Hindlimb muscle (tissue), 1 donor: ENCODE data around the gene LRFN2. TPM values are rescaled to one million over a fixed set of nuclear protein-coding genes. Genes with fewer than 3 reads are reported as not detected.

ENCODE experiments used
- DNase-seq: peaks from one replicate; pipeline ENCODE4 v3.0.0-alpha.2; 2013
- polyA plus RNA-seq: library from polyadenylated mRNA; unstranded; fragments of 120-200 nt; gene quantifications from one replicate; pipeline ENCODE4 v1.2.1, GENCODE V29; 2013; ENCODE audit not compliant: insufficient read length

The LRFN2 gene
- polyA plus RNA-seq, 1 donor: 0.08 TPM

DNA sequence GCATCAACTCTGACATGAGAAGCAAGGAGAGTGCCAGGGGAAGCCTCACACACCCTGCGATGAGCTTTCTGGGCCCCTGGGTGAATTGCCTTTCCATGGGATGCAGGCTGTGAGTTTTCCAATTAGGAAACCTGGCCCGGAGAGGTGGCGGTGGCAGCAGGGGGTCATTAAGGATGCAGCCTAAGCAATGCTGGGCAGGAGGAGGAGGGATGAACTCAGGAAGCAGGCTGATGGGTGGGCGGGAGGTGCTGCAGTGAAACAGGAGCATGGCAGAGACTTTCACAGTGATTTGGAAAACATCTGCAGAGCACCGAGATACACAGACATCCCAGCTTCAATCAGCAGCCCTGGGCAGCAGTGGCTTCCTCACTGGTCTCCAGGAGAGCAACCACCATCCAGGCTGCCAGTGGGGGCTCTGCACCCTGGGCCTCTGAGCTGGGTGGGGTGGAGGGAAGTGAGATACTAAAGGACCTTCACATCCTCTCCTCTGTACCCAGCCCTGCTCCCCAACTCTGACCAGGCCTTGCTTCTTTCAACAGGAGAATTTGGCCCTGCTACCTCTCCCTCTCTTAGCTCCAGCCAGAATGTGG lies 44.9 kb downstream of the LRFN2 start:
- no peak for DNase-seq

DNA sequence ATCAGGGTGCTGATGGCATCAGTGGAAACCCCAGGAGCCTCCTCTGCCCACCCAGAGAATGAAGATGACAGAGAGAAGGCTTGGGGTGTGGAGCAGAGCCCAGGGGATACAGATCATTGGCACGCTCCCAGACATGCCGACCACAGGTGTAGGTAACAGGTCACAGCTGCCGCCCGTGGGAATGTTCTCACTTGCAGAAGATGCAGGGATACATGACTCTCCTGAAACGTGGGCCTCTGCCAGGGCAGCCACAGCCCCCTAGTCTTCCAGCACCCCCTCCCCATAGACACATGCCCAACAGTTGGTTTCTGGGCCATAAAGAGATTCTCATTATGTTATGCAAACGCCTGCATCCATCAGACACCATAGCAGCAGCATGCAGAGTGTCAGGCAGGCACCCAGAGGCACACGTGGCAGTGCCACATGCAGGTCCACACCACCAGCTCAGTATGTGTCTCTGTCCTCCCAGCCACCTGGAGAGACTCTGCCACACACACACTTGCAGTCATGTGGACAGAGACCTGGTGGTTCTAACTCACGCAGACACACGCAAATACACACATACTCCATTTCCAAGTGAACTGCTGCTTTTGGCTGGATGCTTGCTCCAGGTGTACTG lies 45.5 kb downstream of the LRFN2 start:
- DNase-seq: no peak

DNA sequence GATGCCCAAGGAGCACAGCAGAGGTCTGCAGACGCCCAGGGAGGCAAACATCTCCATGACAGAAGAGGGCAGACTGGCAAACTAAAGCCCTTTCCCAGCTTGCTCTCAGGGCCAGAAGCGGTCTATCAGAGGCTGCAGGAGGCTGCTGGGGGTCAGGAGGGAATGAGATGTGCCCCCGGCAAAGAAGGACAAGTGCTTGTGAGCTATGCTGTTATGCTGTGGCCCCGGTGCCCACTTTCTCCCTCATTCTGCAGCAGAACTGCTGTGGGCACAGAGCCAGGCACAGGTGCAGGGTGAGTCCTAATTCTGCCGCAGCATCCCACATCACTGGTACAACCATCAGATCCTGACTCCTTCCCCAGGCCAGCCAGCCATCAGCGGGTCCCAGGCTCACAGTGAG lies 46.4 kb downstream of the LRFN2 start:
- DNase-seq: no peak

DNA sequence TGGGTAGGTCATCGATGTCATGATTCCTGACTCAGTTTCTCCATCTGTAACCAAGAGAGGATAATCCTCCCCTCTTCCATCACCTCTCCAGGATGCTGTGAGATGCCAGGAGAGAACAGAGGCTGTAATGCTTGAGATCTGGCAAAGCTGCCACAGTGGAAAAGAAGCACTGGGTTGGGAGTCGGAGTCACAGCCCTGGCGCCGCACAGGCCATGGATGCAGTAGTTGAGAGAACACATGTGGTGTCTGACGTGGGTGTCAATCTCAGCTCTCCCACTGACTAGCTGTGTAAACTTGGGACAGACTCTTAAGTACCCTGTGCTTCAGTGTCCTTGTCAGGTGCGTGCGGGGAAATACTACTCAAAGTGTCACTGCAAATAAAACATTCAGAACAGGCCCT lies 47.3 kb downstream of the LRFN2 start:
- DNase-seq: no peak

DNA sequence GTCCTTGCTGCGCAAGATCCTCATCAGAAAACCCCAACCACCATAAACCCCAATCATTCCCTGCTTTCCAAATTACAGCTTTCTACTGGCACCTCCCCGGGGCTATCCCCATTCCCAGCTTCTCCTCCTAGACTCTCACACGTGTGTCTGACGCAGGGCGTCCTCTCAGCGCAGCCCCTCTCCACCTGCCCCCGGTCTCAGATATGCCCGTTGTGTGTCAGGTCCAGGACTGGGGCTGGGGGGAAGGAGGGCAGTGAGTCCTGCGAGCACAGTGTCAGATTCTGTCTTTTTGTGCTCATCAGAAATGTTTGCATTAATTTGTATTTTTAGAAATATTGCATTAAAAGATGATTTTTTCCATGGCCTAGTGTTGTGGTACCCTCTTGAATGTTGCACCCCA lies 48.6 kb downstream of the LRFN2 start:
- no peak for DNase-seq

DNA sequence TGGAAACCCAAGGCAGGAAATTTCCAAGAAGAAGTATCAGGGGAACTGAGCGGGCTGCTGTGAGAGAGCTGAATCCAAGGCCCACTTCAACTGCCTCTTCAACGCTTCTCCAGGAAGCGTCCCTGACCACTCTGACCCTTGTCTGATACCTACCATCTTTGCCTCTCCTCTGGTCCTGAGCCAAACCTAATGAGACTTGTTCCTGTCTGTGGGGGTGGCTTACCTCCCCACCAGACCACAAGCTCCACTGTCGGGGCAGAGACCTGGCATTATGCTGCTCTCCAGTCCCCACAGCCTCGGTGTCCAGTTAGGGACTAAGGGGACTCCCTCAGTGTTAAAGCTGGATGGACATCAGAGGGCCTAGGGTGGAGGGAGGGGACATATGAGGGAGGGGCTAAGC lies 49.7 kb downstream of the LRFN2 start:
- no peak for DNase-seq

DNA sequence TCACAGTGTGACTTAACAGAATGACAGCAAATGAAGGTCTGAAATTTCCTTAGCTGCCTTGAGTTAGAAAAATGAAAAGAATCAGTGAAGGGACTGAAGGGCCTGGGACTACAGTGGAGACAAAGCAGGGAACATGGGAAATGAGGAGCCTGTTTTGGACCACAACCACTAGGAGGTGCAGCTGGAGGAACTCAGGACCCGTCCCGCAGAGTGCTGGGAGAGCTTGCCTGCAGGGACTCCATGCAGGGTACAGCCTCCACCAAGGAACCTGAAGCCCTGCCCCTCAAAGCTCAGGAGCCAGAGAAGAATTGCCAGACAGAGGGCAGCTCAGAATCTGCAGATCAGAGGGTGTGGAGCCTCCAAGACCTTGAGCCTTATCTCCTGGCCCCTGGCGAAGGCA lies 50.7 kb downstream of the LRFN2 start:
- DNase-seq: no peak

DNA sequence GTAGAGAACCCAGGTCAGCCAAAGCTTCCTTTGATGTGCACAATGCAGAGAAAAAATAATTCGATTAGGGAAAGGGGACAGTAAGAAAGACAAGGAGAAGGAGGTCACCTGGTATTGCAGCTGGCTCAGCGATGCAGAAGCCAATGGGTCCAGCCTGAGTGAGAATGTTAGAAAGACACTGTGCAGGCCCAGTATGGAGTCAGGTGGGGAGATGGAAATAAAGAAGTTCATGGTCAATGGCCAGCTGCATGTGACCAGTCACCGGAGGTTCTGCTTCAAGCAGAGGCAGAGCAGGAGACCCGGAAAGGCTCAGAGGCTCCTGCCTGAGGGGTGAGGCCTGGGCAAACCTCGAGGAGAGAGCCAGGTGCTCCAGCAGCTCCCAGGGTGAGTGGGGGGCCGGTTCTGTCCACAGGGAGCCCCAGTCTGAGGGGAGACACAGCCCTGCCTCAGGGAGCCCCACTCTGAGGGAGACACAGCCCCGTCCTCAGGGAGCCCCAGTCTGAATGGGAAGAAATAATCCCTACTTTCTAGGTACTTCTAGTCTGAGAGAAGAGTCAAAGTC lies 51.3 kb downstream of the LRFN2 start:
- DNase-seq: no peak

DNA sequence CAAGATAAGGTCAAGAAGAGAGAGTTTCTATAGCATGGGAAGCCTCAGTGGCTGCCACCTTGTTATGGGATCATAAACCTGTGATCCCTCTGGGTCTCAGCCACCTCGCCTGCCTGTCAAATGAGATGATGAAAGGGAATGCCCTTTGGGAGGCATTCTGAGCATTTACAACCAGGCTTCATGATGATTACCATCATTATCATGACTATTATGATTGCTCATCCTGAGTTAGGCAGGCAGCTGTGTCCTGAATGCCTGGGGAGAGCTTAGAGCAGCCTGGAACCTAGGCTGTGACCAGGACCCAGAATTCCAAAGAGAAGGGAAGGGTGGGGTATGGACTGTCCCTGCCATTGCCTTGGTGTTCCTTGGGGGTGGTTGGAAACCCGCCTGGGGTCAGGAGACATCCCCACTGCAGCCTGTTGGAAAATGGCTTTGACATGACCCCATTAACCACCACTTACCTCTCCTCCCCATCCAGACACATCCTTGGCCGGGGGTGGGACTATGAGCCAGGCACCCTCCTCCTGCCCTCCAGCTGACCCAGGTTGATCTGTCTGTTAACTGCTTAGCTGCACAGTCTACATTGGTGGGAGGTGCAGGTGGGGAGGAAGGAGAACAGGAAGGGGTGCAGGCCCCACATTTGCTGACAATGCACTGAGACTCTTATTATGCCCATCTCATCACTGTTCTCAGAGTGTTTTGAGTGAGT lies 51.9 kb downstream of the LRFN2 start:
- no peak for DNase-seq

DNA sequence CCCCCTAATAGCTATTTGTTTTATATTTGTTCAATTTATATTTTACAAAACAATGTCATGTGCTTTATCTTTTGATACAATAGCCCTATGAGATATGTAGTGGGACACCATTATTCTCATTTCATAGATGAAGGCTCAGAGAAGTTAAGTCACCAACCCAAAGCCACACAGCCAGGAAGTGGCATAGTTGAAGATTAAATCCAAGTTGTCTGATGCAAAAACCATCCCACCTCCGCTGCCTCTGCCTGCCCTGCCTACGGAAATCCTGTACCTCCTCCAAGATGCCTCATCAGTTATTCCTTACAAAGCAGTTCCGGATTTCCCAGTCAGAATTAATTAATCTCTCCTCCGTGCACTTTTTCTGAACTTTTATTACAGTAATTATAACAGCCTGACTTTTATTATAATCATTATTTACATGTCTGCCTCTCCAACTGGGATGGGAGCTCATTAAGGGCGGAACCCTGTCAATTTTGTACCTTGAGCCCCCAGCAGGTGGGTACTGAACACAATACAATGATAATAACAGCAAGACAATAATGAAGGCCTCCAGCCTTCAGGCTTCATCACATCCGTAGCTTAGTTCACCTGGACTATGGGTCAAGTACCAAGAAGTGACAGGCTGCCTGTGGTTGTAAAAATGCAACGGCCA lies 54.7 kb downstream of the LRFN2 start:
- no peak for DNase-seq

DNA sequence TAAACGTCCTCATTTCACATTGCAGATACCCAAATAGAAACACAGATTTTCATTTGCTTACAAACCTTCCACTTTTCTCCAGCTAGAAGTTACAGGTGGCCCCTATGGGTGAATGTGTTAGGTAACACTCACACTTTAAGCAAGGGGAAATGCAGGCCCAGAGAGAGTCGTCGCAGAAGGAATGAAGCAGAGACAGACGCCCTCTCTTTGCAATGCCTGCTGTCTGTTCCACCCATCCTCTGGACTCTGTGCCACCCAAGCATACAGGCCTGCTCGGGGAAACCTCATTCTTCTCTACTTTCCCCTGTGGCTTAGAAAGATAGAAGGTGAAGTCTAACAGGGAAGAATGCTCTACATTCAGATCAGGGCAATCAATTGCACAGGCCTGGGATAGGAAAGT lies 57.2 kb downstream of the LRFN2 start:
- no peak for DNase-seq

DNA sequence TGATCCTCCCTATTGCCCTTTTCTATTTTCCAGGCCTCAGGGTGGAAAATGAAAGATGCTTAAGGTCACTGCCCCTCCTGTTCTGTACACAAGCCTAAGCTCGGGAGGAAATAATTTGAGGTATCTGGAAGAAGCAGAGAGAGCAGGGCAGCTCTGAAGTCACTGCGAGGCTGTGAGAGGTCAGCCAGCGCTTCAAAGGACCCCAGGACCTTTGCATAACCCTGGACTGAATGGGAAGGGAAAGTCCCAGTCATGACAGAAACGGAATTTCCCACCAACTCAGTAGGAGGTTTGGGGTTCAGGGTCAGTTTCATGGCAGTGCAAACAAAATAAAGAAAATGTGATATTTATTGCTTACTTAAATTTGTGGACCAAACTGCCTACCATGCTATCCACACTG lies 58.1 kb downstream of the LRFN2 start:
- no peak for DNase-seq

DNA sequence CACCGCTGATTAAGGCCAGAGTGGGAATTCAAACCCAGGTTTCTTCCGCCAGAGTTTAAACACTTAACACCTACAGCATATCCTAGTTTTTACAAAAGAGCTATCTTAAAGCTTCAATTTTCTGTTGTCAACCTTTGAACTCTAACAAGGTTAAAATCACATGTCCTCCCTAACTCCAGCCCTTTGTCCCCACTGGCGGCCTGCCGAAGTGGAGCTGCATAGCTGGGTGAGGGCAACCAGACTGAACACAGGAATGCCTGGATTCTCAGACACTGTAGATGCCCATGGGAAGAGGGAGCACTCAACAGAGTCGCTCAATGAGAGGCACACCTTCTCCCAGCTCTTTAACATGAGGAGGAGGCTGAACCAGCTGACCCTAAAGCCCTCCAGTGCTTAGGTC lies 59.1 kb downstream of the LRFN2 start:
- no peak for DNase-seq

DNA sequence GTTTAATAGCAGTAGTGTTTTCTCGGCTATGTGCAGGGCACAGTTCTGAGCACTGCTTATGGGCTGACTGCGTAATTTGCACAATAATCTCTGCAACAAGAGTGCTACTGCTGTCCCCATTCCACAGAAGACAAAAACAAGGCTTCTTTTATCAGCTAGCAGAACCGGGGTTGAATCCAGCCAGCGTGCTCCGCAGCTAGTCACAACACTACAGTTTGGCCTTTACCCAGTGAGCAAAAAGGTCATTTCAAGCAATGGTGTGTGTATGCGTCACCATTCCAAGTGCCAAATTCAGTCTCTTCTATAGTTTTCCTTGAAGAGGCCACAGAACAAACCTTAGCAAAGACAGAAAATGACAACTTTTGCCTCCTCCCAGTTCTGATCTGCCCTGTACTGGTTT lies 61.1 kb downstream of the LRFN2 start:
- no peak for DNase-seq

DNA sequence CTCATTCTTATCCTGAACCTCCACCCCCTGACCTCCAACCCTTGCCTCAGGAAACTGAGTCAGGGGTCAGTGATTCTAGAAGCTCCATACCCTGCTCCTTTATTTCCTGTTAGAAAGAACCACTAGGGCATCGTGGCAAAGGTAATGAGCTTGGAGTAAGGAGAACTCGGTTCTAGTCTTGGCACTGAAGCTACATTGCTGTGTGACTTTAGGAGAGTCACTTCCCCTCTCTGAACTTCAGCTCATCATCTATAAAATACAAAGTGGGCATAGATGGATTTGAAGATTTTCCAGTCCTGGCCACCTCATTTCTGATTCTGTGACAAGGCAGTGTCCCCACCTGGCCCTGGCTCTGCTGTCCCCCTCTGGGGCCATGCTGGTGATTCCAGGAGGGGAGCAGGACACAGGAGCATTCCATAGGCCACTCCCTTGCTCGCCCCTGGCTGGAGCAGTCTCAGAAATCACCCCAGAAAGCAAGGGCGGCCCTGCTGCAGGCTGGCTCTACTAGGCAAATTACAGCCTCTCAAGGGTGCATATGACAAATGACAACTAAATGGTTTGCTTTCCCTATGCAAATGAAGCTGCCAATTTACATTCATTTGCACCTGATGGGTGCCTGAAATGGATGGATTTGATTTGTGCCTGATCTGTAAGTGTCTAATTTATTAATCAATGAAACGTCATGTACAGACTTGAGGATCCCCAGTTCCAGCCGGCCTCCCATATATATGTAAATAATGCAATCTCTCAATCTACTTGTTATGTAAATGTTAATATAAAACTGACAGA lies 62.2 kb downstream of the LRFN2 start:
- DNase-seq: no peak

DNA sequence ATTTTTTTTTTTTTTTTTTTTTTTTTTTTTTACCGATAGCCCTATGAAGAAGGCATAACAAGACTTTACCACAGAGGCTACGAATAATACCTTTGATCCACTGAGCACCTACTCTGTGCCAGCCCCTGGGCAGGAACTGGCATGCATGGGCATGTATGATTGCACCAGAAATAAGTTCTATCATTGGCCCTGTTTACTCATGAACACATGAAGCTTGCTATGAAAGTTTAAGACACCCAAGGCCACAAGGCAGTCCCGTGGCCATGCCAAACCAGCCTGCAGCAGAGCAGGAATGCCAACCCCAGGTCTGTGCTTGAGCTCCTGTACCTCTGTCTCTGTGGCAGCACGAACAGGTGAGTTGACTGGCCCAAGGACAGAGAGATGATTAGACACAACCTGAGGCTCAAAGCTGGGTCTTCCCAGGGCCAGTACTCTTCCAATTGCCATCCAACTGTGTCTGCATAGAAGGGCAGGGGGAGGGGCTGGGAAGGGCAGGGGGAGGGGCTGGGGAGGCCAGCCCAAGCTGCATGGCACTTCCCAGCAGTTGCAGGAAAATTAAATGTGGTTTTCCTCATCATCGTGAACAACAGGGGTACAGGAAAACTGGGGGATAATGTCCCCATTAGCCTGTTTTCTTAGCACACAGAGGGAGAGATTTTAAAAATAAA lies 63.5 kb downstream of the LRFN2 start:
- DNase-seq: no peak

DNA sequence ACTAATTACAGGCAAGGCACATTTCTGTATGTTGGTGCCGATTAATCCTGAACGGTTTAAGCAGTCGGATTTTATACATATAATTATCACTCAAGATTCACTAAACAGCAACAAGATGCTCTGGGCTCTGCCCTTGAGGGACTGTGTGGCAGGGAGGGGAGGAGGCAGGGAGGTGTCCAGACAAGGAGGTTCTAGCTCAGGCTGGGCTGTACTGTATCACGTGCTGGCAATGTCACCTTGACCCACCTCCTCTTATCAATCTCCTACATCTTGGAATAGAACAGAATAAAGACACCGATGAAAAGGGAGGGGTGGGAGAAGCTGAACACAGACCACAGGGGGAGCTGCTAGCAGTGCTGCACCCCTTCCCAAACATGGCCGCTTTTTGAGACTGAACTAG lies 65.7 kb downstream of the LRFN2 start:
- DNase-seq: no peak

DNA sequence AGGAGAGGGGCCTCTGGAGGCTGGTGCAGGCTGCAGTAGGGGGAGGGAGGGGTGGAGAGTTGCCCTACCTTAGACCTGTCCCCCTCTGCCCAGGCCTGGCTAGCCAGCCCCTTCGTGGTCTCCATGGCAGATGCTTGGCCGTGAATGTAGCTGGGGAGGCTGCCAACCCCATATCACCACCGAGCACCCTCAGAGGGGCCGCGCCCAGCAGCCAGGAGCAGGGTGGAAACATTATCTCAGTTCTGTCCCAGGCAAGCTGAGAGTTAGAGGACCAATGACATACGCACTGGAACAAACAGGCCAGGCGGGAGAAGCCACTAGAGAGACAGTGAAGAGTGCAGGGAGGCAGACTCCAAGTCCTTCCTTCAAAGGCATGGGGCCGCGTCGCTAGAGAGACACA lies 66.5 kb downstream of the LRFN2 start:
- no peak for DNase-seq

DNA sequence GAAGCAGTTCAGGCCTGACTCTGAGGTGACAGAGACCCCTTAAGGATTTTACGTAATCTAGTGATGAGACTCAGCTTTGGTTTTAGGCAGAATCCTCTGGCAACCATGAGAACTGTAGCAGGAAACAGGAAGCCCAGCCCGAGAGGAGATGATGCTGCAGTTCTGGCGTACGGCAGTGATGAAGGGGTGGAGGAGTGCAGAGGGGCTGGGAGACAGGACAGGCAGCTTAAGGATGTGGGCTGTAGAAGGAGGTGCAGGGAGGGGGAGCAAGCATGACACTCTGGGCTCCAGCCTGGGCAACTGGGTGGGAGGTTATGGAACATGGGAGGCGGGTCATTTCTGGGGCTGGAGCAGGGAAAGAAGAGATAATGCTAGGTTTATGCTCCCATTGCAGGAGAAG lies 67.1 kb downstream of the LRFN2 start:
- DNase-seq: no peak

DNA sequence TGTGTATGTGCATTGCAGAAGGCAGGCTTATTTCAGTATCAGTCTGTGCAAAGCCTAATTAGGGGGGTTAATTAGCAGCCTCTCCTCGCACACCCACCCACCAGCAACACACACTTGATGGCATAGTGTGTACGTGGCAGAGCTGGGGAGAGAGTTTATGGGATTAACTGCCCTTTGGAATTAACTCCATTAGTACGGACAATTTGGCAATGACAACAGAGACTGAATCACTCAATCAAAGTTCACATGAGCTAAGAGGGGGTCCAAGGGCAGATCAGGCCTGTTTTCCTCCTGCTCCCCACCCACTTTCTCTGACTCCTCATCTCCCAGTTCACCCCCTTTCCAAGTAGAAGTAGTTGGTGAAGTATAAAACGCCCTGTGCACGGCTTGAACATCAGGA lies 69.5 kb downstream of the LRFN2 start:
- DNase-seq: no peak

DNA sequence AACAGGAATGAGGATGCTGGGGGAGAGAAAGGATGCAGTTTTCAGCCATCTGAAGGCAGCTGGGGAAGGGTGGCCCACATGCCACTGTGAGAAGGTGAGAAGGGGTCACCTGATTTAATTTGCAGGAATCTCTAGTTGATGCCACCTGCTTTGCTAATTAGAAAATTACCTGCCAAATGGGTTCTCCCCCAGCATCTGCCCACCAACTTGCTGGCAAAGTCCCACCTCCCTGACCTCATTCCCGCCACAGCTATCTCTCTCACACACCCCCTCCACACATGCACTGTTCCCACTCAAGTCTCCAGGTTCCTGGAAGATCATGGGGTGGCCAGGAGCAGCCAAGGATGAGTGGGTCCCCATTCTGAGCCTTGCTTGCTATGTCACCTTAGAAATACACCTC lies 70.7 kb downstream of the LRFN2 start:
- no peak for DNase-seq

DNA sequence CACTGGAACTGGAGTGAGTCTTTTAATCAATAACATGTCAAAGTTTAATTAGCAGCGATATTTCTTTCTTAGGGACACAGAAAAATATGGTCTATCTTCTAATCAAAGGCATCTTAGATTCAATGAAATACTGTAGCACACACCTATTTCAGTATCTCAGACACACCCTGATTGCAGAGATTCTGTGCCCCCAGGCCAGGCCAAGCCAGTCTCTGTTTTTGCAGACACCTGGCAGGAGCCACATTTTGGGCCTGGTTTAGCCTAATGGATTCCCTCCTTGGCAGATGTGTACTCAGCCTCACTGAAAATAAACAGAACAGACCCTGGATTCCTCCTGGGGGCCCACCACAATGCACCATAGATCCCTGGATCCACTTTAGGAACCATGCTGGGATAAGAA lies 74.8 kb downstream of the LRFN2 start:
- DNase-seq: no peak
